Thymus (tissue), 11 donors: ENCODE measurements around the gene TNPO1. TPM values are rescaled to one million over a fixed set of nuclear protein-coding genes. Genes with fewer than 3 reads are reported as not detected.

Experiments
- DNase-seq, 9 donors: peaks; one replicate each; pipeline ENCODE4 v3.0.0-alpha.2; 2013; ENCODE audit warnings: low spot score in 9 of 9, low read depth in 6 of 9, missing footprints in 1 of 9
- H3K27ac ChIP-seq, 2 donors: one replicate each; pipeline ENCODE4 v1.5.1; 2013; ENCODE audit warnings: control low read depth in 1 of 2, low read depth in 1 of 2, low read length in 1 of 2, mild to moderate bottlenecking in 1 of 2, moderate library complexity in 1 of 2
- H3K27me3 ChIP-seq, 2 donors: one replicate each; pipeline ENCODE4 v1.5.1; 2013; ENCODE audit warnings: low read length in 1 of 2; ENCODE audit not compliant: control insufficient read depth in 2 of 2, insufficient read depth in 1 of 2
- H3K36me3 ChIP-seq, 2 donors: one replicate each; pipeline ENCODE4 v1.5.1; 2013; ENCODE audit warnings: low read length in 1 of 2, mild to moderate bottlenecking in 1 of 2, moderate library complexity in 1 of 2; ENCODE audit not compliant: control insufficient read depth in 2 of 2, insufficient read depth in 2 of 2
- H3K4me1 ChIP-seq, 2 donors: one replicate each; pipeline ENCODE4 v1.5.1; 2013; ENCODE audit warnings: low read length in 2 of 2; ENCODE audit not compliant: control insufficient read depth in 2 of 2, insufficient read depth in 2 of 2
- H3K4me3 ChIP-seq, 2 donors: one replicate each; pipeline ENCODE4 v1.5.1; 2013; ENCODE audit warnings: low read length in 2 of 2, control low read depth in 1 of 2, mild to moderate bottlenecking in 1 of 2
- H3K9me3 ChIP-seq, 2 donors: one replicate each; pipeline ENCODE4 v1.5.1; 2013; ENCODE audit warnings: low read length in 1 of 2, mild to moderate bottlenecking in 1 of 2; ENCODE audit not compliant: control insufficient read depth in 2 of 2, insufficient read depth in 1 of 2
- WGBS: extraction: QIAGEN DNeasy Blood & Tissue Kit; methylation state at CpG from one replicate; pipeline ENCODE4 v1.1.7; 2013; 5-methylcytosine and 5-hydroxymethylcytosine counted together
- polyA plus RNA-seq: library from polyadenylated mRNA; stranded (reverse); fragments of 200-250 nt; gene quantifications from one replicate; pipeline ENCODE4 v1.2.3, GENCODE V29; 2013
- total RNA-seq: library from RNA; stranded (reverse); fragments of 120-200 nt; gene quantifications from one replicate; pipeline ENCODE4 v1.2.4, GENCODE V29; 2013
- donor health status: healthy.

The TNPO1 gene
- total and polyA plus RNA-seq, 2 donors = 14.6 to 78.5 TPM

- Histone ChIP-seq H3K4me1 (no peaks in the 10 kb centered on the region), H3K27ac (no peak overlapping the region), H3K4me3 (no peak overlapping the region), H3K9me3 (no peaks in the 10 kb centered on the region), H3K27me3 (no peaks in the 10 kb centered on the region), H3K36me3 (no peaks in the 10 kb centered on the region)
- no peak for DNase-seq
These were observed 126.8 kb downstream of the TNPO1 start for GRCh38 chr5:72943307-72943706.

DNA sequence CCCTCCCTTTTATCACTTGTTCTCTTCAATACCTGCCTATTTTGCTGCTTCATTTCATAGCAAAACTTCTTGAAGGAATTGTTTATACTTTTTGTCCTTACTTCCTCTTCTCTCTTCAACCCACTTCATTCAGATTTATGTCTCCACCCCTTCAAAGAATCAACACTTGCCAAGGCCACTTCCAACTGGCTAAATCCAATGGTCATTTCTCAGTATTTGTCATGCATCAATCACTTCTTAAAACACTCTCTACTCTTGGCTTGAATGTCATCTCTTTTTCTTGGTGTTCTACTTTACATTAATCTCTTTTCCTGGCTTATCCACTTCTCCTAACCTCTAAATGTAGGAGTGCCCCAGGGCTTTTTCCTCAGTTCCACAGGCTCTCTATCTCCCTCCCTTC, 131.0 kb downstream of the TNPO1 start:
- Histone ChIP-seq H3K4me1 (no peaks in the 10 kb centered on the region), H3K27ac (no peak overlapping the region), H3K9me3 (no peaks in the 10 kb centered on the region), H3K27me3 (peaks cover 0 to 3% of the 10 kb centered on the region in 2 donors), H3K36me3 (no peaks in the 10 kb centered on the region), H3K4me3 (no peak overlapping the region)
- no peak for DNase-seq

DNA sequence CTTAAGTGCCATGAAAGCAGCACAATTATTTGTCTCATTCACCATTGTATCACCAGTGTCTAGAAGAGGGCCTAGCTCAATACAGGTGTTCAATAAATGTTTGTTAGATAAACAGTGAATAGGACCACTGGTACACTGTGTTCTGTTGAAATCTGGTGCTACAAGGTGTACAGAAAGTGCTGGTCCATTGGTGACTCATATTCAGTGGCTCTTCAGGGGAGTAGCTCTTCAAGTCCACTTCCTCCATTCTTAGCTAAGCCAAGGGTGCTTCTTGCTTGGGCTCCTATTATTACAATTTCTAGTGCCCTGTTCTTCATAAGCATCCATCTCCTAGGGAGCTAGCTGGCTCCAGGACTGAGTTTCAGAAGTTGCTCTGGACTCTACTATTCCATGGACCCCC, 133.0 kb downstream of the TNPO1 start:
- no peaks in the 10 kb centered on the region for H3K36me3 ChIP-seq
- no peak for DNase-seq
- H3K4me1 ChIP-seq = no peaks in the 10 kb centered on the region
- no peak overlapping the region for H3K4me3 ChIP-seq
- H3K27ac ChIP-seq = no peak overlapping the region
- no peaks in the 10 kb centered on the region for H3K9me3 ChIP-seq
- H3K27me3 ChIP-seq = peaks cover 6 to 15% of the 10 kb centered on the region in 2 donors

DNA sequence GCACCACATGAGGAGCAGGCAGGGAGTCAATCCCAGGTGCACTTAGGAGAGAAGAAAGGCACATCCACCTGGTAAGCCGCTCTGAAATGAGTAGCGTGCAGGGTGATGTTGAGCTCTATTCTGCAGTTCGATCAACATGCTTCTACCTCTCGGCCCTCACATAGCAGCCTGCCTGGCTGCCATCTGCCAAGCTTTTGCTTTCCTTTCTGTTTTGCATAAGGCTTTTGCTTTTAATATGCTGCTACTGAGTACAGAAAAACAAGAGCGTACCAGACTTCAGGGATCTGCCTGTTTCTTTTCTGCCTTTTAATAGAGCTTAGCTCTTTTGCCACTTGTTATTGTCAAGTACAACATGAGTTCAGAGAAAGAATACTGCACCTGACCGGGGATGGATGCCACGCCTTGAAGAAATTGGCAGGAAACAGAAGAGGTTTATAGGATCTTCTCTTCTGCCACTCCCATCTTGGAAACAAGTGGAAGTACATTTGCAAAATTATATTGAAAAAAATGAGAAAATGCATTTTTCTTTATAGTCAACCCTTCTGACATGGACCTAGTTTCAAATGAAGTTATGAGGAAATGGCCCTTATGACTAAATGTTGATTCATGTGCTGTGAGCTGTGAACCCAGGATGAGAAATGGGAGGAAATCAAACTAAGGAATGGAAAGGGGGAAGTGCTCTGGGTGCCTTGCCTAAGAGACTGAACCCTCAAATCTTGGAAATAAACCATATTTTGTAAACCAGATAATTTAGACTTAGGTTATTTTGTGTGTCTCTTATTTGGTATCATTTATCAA, 135.4 kb downstream of the TNPO1 start:
- WGBS = 95% methylated on average over 7 of the region's 7 CpGs
- Histone ChIP-seq H3K4me3 (no peak overlapping the region), H3K9me3 (no peaks in the 10 kb centered on the region), H3K4me1 (peaks cover 7 to 10% of the 10 kb centered on the region in 2 donors), H3K36me3 (no peaks in the 10 kb centered on the region), H3K27me3 (peaks cover 24 to 38% of the 10 kb centered on the region in 2 donors), H3K27ac (no peak overlapping the region)
- no peak for DNase-seq

- Histone ChIP-seq H3K4me1 (peaks cover 7 to 10% of the 10 kb centered on the region in 2 donors), H3K27ac (peak overlapping the region in 1 of 2 donors; percentile 27), H3K36me3 (no peaks in the 10 kb centered on the region), H3K9me3 (no peaks in the 10 kb centered on the region), H3K4me3 (no peak overlapping the region), H3K27me3 (peaks cover 32 to 59% of the 10 kb centered on the region in 2 donors)
- DNase-seq = no peak
- 96% methylated on average over 7 of the region's 7 CpGs for WGBS
These were observed 137.9 kb downstream of the TNPO1 start for GRCh38 chr5:72954389-72954788.

- Histone ChIP-seq H3K27me3 (peaks cover 32 to 62% of the 10 kb centered on the region in 2 donors), H3K9me3 (no peaks in the 10 kb centered on the region), H3K4me3 (peak overlapping the region; percentile 64 to 66), H3K27ac (peak overlapping the region; percentile 75 to 90), H3K36me3 (no peaks in the 10 kb centered on the region), H3K4me1 (peaks cover 7 to 10% of the 10 kb centered on the region in 2 donors)
- 6% methylated on average over 33 of the region's 33 CpGs for WGBS
- peak in 2 of 9 donors; percentile 1 for DNase-seq
These were observed 138.8 kb downstream of the TNPO1 start for GRCh38 chr5:72955143-72955767.

DNA sequence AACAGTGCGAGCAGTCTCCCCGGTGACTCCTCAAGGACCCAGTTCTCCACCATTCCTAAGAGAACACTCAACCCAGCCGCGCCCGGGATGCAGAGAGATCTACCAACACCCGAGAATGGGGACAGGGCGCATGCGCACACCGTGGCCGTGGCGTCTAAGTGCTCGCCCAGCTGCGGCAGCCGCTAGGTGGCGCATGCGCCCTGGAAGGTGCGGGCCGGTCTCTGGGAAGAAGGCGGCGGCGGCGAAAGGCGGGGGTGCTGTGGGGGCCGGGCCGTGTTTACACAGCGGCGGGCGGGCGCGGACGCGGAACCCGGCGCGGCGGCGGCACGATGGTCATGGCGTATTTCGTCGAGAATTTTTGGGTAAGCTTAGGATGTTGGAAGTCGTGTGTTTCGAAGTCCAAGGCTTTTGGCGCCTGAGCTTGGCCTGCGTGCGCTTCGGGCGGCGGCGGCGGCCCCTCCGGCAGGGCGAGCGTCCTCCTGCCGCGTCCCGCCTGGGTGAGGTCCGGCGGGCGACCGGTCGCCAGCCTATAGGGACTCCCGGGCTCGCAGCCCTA, 139.4 kb downstream of the TNPO1 start, which contains the start of gene FCHO2:
TSS of gene FCHO2 (plus strand) at position 274 of the 556 bp plus-strand sequence. CDS start at position 330, 56 bp downstream.
- Histone ChIP-seq H3K36me3 (no peaks in the 10 kb centered on the region), H3K27me3 (peaks cover 32 to 62% of the 10 kb centered on the region in 2 donors), H3K9me3 (no peaks in the 10 kb centered on the region), H3K27ac (peak within 1 kb of the TSS; percentile 75 to 90), H3K4me1 (peaks cover 7 to 10% of the 10 kb centered on the region in 2 donors), H3K4me3 (peak within 1 kb of the TSS; percentile 64 to 66)
- under 1% methylated on average over 64 of the region's 64 CpGs for WGBS
- peak; percentile 77 to 97 (median 93) for DNase-seq

- DNase-seq = peak in 5 of 9 donors; percentile 7 to 43 (median 24)
- H3K27me3 ChIP-seq = peaks cover 32 to 61% of the 10 kb centered on the region in 2 donors
- no peaks in the 10 kb centered on the region for H3K9me3 ChIP-seq
- peaks cover 7 to 10% of the 10 kb centered on the region in 2 donors for H3K4me1 ChIP-seq
- no peaks in the 10 kb centered on the region for H3K36me3 ChIP-seq
- H3K4me3 ChIP-seq = peak overlapping the region; percentile 64 to 66
- H3K27ac ChIP-seq = peak overlapping the region; percentile 27 to 82
- 1% methylated on average over 51 of the region's 51 CpGs for WGBS
These were observed 140.1 kb downstream of the TNPO1 start for GRCh38 chr5:72956324-72957140.
